HG03442 (cell line): Measurements from ENCODE around the gene ZDHHC18.

Source experiments
- ATAC-seq: cut with Tn5 transposase; IDR thresholded peaks from one replicate; pipeline ENCODE4 v1.9.1; 2021; ENCODE audit warnings: mild to moderate bottlenecking, moderate library complexity; ENCODE audit not compliant: unreplicated experiment

ZDHHC18 gene

GRCh38 chr1:26890467-26890796, 63.9 kb downstream of the ZDHHC18 start:
- peak; percentile 14 for ATAC-seq

- ATAC-seq = no peak
Observed at GRCh38 chr1:26894263-26894662, 67.8 kb downstream of the ZDHHC18 start.

- no peak for ATAC-seq
Observed at GRCh38 chr1:26897351-26897750, 70.9 kb downstream of the ZDHHC18 start.

- peak; percentile 60 for ATAC-seq
Observed at GRCh38 chr1:26900001-26900814, 73.7 kb downstream of the ZDHHC18 start, which contains the start of gene GPATCH3. GPATCH3 (minus strand) TSS chr1:26900467; CDS start chr1:26900442, 25 bp downstream.

- no peak for ATAC-seq
Observed at GRCh38 chr1:26900815-26901511, 74.5 kb downstream of the ZDHHC18 start.
